Activated naive CD4-positive, alpha-beta T cell treated with anti-CD3 and anti-CD28 coated beads, Interleukin-2, amount 50 U/mL, for 72 hours (primary cell): ENCODE results near the gene MRPL57. TPM values are rescaled to one million over a fixed set of nuclear protein-coding genes. Genes with fewer than 3 reads are reported as not detected.
"Not testable (repeated sequence)": the region's sequence is repeated elsewhere in the genome, so short reads cannot be mapped to it uniquely, and the experiment has no call there.

Source experiments
- ATAC-seq, 2 donors: fragments of 150-1000 bp; cut with Tn5 transposase; 2 replicates each; pipeline ENCODE4 v1.10.0; 2021; ENCODE audit warnings: mild to moderate bottlenecking in 2 of 2, moderate library complexity in 2 of 2
- DNase-seq, 2 donors: peaks; one replicate each; pipeline ENCODE4 v3.0.0; 2021 to 2022; ENCODE audit warnings: low spot score in 2 of 2
- H3K27ac Mint-ChIP-seq, 2 donors: one replicate each; pipeline ENCODE4 v1.8.0; 2022; ENCODE audit warnings: mild to moderate bottlenecking in 2 of 2, mixed read lengths in 2 of 2
- H3K36me3 Mint-ChIP-seq, 2 donors: one replicate each; pipeline ENCODE4 v1.8.0; 2022; ENCODE audit warnings: mixed read lengths in 2 of 2
- H3K9me3 Mint-ChIP-seq, 2 donors: one replicate each; pipeline ENCODE4 v1.8.0; 2022; ENCODE audit warnings: mixed read lengths in 2 of 2
- total RNA-seq, 2 donors: library from RNA; stranded (reverse); gene quantifications; one replicate each; pipeline ENCODE4 v1.2.3, GENCODE V29; 2022

MRPL57 gene
- total RNA-seq, 2 donors from 2014 or later: 12.4 to 23.9 TPM

DNA sequence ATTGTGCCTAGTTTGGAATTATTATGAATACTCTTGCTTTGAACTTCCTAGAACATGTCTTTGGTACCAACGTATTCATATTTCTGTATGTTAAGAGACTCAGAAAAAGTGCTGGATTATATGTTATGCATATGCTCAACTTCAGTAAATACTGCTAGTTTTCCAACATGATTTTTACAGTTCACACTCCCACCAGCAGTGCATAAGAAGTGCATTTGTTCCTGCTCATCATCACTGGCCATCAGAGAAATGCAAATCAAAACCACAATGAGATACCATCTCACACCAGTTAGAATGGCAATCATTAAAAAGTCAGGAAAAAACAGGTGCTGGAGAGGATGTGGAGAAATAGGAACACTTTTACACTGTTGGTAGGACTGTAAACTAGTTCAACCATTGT, 2.7 kb upstream of the MRPL57 start:
- not testable (repeated sequence) for DNase-seq, ATAC-seq, H3K27ac Mint-ChIP-seq, H3K9me3 Mint-ChIP-seq
- peaks cover 20 to 28% of the 10 kb centered on the region in 2 donors for H3K36me3 Mint-ChIP-seq

DNA sequence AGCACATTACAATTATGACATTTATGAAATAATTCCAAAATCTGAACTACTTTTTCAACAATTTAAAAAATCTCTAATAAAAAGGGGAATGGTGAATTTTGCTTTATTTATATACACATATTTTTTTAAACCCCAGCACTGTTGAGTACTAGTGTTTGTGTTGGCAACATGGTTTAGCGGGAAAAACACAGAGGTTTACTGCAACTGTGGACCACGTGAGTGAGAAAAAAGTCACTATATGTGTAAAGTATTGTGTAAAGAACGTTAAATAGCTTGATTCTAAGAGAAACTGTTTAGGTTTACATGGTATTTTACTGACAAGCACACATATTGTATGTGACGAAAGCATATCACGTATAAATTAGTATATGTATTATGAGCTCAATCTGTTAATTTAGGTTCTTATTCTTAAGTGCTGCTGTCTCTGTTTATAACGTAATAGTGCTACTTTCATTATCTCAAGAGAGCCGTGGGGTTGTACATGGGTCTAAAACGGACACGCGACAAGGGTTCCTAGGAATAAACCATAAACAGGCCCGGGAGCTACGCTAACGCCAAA, 723 bp upstream of the MRPL57 start:
- peak overlapping the region; percentile 96 to 98 for H3K27ac Mint-ChIP-seq
- H3K36me3 Mint-ChIP-seq: peaks cover 16 to 20% of the 10 kb centered on the region in 2 donors
- ATAC-seq (no peak), DNase-seq (no peak)
- H3K9me3 Mint-ChIP-seq: no peaks in the 10 kb centered on the region

DNA sequence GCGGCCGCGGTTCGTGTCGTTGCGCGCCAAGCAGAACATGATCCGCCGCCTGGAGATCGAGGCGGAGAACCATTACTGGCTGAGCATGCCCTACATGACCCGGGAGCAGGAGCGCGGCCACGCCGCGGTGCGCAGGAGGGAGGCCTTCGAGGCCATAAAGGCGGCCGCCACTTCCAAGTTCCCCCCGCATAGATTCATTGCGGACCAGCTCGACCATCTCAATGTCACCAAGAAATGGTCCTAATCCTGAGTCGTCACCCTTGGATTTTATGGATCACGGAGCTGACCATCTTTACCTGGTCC, 475 bp downstream of the MRPL57 start:
- DNase-seq (no peak), ATAC-seq (peak; percentile 36 to 37)
- peak overlapping the region; percentile 96 to 98 for H3K27ac Mint-ChIP-seq
- no peaks in the 10 kb centered on the region for H3K9me3 Mint-ChIP-seq
- peaks cover 13 to 20% of the 10 kb centered on the region in 2 donors for H3K36me3 Mint-ChIP-seq

DNA sequence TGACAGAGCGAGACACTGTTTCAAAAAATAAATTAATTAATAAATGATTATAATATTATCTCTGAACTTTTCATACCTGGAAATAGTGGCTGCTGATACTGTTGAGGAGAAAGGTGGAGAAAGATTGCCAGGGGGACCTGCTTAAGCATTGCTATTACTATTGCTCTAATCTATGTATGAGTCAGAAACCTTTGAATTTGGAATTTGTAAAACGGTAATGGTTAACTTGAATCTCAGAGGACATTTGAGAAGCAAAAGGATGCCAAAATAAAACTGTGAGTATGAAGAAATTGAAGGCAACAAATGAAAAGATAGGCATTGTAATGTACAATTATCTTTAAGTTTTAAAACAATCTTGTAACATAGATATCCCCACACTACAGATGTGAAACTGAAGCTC, 5.2 kb downstream of the MRPL57 start:
- peaks cover 8 to 11% of the 10 kb centered on the region in 2 donors for H3K36me3 Mint-ChIP-seq

DNA sequence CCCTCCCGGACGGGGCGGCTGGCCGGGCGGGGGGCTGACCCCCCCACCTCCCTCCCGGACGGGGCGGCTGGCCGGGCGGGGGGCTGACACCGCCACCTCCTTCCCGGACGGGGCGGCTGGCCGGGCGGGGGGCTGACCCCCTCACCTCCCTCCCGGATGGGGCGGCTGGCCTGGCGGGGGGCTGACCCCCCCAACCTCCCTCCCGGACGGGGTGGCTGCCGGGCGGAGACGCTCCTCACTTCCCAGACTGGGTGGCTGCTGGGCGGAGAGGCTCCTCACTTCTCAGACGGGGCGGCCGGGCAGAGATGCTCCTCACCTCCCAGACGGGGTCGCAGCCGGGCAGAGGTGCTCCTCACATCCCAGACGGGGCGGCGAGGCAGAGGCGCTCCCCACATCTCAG, 10.0 kb downstream of the MRPL57 start:
- not testable (repeated sequence) for ATAC-seq, H3K36me3 Mint-ChIP-seq, H3K9me3 Mint-ChIP-seq, DNase-seq, H3K27ac Mint-ChIP-seq

More for the DNA sequence above, 5.2 kb downstream of the MRPL57 start:
- no peak for DNase-seq
- ATAC-seq: no peak
- no peaks in the 10 kb centered on the region for H3K9me3 Mint-ChIP-seq
- H3K27ac Mint-ChIP-seq: no peak overlapping the region

DNA sequence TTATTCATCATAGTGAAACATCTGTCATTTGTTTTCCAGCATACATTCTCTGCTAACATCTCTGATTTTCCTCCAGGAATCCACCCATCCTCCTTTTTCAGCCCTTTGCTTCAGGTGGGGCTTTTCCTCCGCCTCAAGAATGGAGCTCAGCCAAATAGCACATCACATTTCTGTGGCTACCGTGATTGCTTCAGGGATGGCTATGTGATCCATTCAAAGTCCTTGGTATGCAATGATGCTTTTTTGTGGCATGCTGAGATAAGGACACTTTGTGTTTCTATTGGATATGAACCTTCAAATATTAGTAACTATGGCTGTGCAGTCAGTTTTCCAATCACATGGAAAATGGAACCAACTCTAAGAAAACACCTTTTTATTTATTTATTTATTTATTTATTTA, 18.3 kb downstream of the MRPL57 start:
- ATAC-seq, DNase-seq, H3K27ac Mint-ChIP-seq, H3K9me3 Mint-ChIP-seq, H3K36me3 Mint-ChIP-seq: not testable (repeated sequence)

DNA sequence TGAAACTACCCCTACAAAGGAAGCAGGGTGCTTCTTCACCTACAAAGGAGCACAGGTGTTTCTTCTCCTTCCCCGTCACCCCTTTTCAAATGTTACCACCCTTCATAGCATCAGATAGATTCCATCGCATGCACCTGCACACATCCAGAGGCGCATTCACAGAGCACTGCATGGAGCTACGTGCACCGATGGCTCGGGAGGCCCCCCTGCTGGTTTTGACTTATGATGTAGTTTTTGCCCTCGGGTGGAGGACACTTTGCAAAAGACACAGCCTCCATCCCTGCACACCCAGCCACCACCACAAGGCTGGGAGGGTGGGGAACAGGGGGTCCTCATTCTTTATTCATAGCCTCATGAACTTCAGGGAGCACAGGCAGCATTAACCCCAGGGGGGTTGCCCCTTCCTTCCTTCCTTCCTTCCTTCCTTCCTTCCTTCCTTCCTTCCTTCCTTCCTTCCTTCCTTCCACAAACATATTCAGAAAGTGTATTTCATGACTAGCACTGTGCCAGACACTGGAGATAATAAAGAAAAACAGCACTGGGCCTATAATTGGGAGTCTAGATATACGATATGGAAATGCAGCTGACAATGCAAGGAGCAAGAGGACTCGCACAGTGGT, 21.3 kb downstream of the MRPL57 start:
- not testable (repeated sequence) for DNase-seq, ATAC-seq, H3K27ac Mint-ChIP-seq, H3K36me3 Mint-ChIP-seq
- H3K9me3 Mint-ChIP-seq: peaks cover 4 to 11% of the 10 kb centered on the region in 2 donors

DNA sequence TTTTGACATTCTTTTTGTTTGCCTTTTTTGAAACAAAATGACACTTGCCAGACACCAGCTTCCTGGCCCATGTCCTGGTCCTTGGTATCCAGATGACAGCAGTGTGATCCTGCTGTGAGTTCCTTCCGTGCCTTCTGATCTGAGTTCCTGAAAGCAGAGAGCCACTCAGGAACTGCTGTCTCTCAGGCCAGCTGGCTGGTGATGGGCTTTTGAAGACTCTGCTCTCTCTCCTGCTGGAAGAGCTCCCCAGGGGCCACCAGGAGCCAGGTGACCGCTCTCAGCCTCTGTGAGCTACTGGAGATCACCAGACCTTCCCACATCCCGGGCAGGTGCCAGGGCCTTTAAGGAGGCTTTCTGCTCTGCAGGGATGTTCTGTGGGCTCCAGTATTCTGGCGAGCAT, 21.9 kb downstream of the MRPL57 start:
- not testable (repeated sequence) for DNase-seq, ATAC-seq, H3K27ac Mint-ChIP-seq, H3K36me3 Mint-ChIP-seq
- peaks cover 4 to 11% of the 10 kb centered on the region in 2 donors for H3K9me3 Mint-ChIP-seq

DNA sequence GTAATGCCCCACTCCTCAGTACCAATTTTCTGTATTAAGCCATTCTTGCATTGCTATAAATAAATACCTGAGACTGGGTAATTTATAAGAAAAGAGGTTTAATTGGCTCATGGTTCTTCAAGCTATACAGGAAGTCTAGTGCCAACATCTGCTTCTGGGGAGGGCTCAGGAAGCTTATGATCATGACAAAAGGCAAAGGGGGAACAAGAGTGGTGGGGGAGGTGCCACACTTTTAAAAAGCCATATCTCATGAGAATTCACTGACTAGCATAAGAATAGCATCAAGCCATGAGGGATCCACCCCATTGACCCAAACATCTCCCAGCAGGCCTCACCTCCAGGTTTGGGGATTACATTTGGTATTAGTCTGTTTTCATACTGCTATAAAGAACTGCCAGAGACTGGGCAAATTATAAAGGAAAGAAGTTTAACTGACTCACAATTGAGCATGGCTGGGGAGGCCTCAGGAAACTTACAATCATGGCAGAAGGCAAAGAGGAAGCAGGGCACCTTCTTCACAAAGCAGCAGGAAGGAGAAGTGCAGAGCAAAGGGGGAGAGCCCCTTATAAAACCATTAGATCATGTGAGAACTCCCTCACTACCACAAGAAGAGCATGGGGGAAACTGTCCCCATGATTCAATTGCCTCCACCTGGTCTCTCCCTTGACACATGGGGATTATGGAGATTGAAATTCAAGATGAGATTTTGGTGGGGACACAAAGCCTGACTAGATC, 25.2 kb downstream of the MRPL57 start:
- H3K9me3 Mint-ChIP-seq: peaks cover 4 to 11% of the 10 kb centered on the region in 2 donors
- H3K36me3 Mint-ChIP-seq, DNase-seq, ATAC-seq, H3K27ac Mint-ChIP-seq: not testable (repeated sequence)

DNA sequence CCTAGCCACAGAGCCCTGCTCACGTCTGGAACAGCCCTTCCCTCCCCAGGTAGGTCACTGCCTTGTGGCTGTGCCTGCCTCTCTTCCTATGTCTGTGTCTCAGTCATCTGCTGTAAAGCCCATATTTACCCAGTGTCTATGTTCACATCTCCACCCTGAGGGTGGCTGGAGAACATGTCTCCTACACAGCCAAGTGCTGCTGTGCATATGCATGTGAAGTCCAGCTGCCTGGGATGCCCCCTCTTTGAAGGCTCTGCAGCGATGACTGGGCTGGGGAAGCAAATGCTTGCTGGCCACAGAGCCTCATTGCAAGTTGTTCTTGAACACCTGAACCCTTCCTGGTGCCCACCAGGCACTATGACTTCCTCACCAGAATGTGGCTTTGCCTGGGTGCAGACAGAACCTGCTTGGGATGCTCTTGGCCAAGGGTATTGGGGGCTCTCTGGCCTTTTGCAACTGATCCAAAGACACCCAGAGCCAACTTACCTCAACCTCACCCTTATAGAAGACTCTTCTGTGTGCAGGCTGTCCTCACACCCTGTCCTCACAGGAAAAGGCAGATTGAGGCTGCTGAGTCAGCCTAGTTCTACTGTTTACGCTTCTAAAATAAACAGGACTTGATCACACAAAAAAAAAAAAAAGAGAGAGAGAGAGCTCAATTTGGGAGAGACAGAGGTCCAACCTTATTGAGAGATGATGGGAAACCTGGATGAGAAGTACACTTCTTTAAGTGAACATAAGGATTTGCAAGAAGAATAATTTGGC, 26.5 kb downstream of the MRPL57 start:
- no peak overlapping the region for H3K27ac Mint-ChIP-seq
- no peak for DNase-seq
- peaks cover 4 to 11% of the 10 kb centered on the region in 2 donors for H3K9me3 Mint-ChIP-seq
- H3K36me3 Mint-ChIP-seq: peaks cover 0 to 9% of the 10 kb centered on the region in 2 donors
- no peak for ATAC-seq

DNA sequence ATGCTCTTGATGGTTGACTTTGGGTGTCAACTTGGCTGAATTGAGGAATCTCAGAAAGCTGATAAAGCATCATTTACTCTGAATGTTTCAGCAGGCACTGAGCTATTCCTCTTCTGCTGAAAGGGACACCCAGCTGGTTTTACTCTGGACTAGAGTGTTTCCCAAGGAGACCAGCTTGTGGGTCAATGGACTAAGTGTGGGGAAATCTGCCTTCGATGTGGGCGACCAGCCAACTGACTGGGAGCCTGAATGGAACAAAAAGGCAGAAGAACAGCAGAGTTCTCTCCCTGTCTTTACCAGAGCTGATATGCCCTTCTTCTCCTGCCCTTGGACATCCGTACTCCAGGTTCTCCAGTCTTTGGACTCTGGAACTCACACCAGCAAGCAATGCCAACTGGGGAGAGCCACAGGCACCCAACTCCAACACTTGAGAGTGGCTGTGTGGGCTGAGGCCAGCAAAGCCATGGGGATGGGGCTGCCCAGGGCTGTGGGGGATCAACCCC, 32.2 kb downstream of the MRPL57 start:
- Mint-ChIP-seq H3K27ac (no peak overlapping the region), H3K36me3 (peaks cover 16 to 17% of the 10 kb centered on the region in 2 donors), H3K9me3 (peaks cover 13 to 20% of the 10 kb centered on the region in 2 donors)
- DNase-seq: no peak
- ATAC-seq: no peak

DNA sequence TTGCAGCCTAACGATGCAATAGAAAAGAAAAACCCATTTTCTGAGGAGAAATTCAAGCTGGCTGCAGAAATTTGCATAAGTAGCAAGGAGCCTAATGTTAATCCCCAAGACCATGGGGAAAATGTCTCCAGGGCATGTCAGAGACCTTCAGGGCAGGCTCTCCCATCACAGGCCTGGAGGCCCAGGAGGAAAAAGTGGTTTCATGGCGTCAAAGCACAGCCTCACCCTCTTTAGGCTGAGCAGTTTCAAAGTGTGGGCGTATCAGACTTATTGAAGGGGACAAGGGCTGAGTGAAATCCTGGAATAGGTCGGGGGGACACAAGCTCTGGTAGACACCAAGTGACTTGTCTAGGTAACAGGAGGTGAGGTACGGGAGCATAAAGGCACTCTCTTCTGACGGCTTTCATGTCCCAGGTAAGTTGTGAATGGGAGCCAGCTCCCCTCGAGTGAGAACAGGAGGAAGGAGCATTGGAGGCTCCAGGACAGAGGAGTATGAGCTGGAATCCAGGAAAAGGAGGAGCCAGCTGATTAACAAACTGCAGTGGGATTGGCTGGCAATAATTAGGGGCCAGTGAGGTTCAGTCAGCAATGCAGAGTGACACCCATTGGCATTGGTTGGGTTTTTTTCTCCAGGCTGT, 35.8 kb downstream of the MRPL57 start:
- peaks cover 16 to 17% of the 10 kb centered on the region in 2 donors for H3K36me3 Mint-ChIP-seq
- ATAC-seq (no peak), DNase-seq (no peak)
- H3K9me3 Mint-ChIP-seq: peaks cover 13 to 20% of the 10 kb centered on the region in 2 donors
- H3K27ac Mint-ChIP-seq: no peak overlapping the region

DNA sequence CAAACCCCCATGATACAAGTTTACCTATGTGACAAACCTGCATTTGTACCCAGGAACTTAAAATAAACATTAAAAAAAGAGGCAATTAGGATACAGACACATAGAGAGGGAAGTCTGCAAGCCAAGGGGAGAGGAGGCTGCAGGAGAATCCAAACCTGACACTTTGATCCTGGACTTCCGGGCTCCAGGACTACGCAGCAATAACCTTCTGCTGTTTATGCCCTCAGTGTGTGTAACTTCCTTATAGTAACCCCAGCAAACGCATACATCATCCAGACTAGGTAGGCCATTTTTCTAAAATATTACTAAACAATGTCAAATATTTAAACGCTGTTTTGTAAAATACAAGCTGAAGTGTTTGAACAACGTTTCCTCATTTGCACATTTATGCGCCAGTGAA, 39.0 kb downstream of the MRPL57 start:
- H3K9me3 Mint-ChIP-seq: peaks cover 13 to 20% of the 10 kb centered on the region in 2 donors
- H3K27ac Mint-ChIP-seq, DNase-seq, ATAC-seq: not testable (repeated sequence)
- H3K36me3 Mint-ChIP-seq: peaks cover 16 to 17% of the 10 kb centered on the region in 2 donors

DNA sequence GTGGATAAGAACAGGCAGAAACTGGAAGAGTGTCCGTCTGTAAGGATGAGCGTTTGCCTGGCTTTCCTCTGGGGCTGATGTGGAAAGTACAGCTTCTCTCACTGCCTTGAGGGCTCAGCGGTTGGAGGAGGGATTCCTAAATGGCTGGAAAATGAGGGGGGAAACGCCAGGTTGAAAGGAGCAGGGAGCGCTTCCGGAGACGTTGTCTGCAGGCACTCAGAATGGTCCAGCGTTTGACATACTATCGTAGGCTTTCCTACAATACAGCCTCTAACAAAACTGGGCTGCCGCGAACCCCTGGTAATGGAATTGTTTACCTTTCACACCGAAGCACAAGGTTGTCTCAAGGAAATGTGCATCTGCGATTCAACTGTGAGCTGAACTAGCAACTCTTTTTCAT, 39.9 kb downstream of the MRPL57 start:
- peaks cover 14 to 15% of the 10 kb centered on the region in 2 donors for H3K36me3 Mint-ChIP-seq
- ATAC-seq: no peak
- H3K27ac Mint-ChIP-seq: no peak overlapping the region
- peaks cover 11 to 20% of the 10 kb centered on the region in 2 donors for H3K9me3 Mint-ChIP-seq
- DNase-seq: no peak

DNA sequence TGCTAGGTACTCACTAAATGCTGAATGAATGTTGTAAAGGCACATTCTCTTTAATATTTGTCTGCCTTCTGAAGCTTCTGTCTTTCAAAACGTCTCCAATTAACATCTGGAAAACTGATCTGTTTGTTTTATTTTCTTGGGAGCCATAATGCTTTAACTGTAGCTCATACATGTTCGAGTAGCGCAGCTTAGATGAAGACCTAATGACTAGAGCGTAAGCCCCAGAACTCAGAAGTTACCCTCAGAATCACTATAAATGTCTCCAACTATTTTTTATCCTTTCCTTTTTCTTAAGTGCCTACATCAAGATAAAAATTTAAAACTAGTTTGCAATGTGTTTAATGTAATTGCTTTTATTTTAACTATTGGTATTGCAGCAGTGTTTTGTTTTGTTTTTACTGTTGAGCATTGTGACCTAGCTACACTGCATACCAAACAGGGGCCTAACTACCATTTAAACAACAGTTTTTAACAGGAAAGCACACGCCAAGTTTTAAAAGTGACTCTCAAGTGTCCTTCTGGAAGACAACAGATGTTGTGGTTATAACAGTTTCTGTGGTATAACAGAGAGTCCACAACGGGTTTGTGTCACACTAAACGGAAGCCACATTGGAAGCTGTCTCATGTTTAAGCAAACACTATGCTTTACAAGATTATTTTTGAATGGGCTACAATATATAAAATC, 42.0 kb downstream of the MRPL57 start:
- peak; percentile 82 to 95 for ATAC-seq
- H3K36me3 Mint-ChIP-seq: peaks cover 0 to 9% of the 10 kb centered on the region in 2 donors
- peak in 1 of 2 donors; percentile 12 for DNase-seq
- peak overlapping the region in 1 of 2 donors; percentile 15 for H3K27ac Mint-ChIP-seq
- H3K9me3 Mint-ChIP-seq: peaks cover 8 to 13% of the 10 kb centered on the region in 2 donors

DNA sequence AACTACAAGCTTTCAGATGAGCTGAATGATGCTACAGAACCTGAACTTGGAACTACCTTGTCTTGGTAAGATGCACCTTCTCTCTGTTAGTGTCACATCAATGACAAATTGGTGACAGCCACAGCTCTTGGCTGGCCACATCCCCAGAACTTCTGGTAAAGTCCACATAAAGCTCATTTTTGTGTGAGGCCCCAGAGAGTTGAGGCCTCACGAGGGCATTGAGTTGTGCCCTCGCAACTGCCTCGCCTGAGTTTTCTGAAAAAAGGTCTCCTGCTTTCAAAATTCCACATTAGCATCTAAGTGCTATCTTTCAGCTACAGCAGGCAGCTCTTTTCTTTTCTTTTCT, 42.6 kb downstream of the MRPL57 start:
- Mint-ChIP-seq H3K27ac (peak overlapping the region in 1 of 2 donors; percentile 15), H3K9me3 (peaks cover 8 to 13% of the 10 kb centered on the region in 2 donors), H3K36me3 (peaks cover 0 to 9% of the 10 kb centered on the region in 2 donors)
- ATAC-seq (no peak), DNase-seq (no peak)
